Measurements from ENCODE around the gene PRKG1. TPM values are rescaled to one million over a fixed set of nuclear protein-coding genes. Genes with fewer than 3 reads are reported as not detected.

The PRKG1 gene
- total RNA-seq, 2 donors from 2014 or later = 145 to 381 TPM

GRCh38 chr10:52261362-52261761 is 1187.1 kb downstream of the PRKG1 start:
- Histone ChIP-seq H3K36me3 (no peaks in the 10 kb centered on the region), H3K4me1 (ENCODE audit: control insufficient read depth in 1 of 2, low read depth in 2 of 2) (peaks cover 16 to 37% of the 10 kb centered on the region in 2 donors), H3K9me3 (no peaks in the 10 kb centered on the region), H3K27ac (no peak overlapping the region), H3K27me3 (replicated peaks; ENCODE audit: insufficient read depth) (no peaks in the 10 kb centered on the region), H3K4me3 (no peak overlapping the region)
- TF ChIP-seq CTCF (IDR thresholded peaks at IDR 0.05) = no peak
- ATAC-seq (ENCODE audit: insufficient number of reproducible peaks, low FRiP score, low read depth) (no peak), DNase-seq (ENCODE audit: low spot score) (no peak)

GRCh38 chr10:52265131-52265926 is 1191.0 kb downstream of the PRKG1 start:
- TF ChIP-seq CTCF (IDR thresholded peaks at IDR 0.05) = no peak
- H3K4me1 ChIP-seq (ENCODE audit: control insufficient read depth in 1 of 2, low read depth in 2 of 2) = peaks cover 0 to 4% of the 10 kb centered on the region in 2 donors
- DNase-seq (ENCODE audit: low spot score) (no peak), ATAC-seq (ENCODE audit: insufficient number of reproducible peaks, low FRiP score, low read depth) (no peak)
- no peaks in the 10 kb centered on the region for H3K9me3 ChIP-seq
- no peak overlapping the region for H3K4me3 ChIP-seq
- no peaks in the 10 kb centered on the region for H3K27me3 ChIP-seq (replicated peaks; ENCODE audit: insufficient read depth)
- H3K27ac ChIP-seq = no peak overlapping the region
- H3K36me3 ChIP-seq = no peaks in the 10 kb centered on the region

GRCh38 chr10:52266858-52267257 is 1192.6 kb downstream of the PRKG1 start:
- Histone ChIP-seq H3K9me3 (no peaks in the 10 kb centered on the region), H3K4me3 (no peak overlapping the region), H3K4me1 (ENCODE audit: control insufficient read depth in 1 of 2, low read depth in 2 of 2) (peaks cover 0 to 4% of the 10 kb centered on the region in 2 donors), H3K36me3 (peaks cover 2% of the 10 kb centered on the region), H3K27ac (no peak overlapping the region), H3K27me3 (replicated peaks; ENCODE audit: insufficient read depth) (no peaks in the 10 kb centered on the region)
- TF ChIP-seq CTCF (IDR thresholded peaks at IDR 0.05) = no peak
- ATAC-seq (ENCODE audit: insufficient number of reproducible peaks, low FRiP score, low read depth) (no peak), DNase-seq (ENCODE audit: low spot score) (no peak)

- TF ChIP-seq CTCF (IDR thresholded peaks at IDR 0.05) = no peak
- H3K27me3 ChIP-seq (replicated peaks; ENCODE audit: insufficient read depth) = no peaks in the 10 kb centered on the region
- H3K4me3 ChIP-seq = no peak overlapping the region
- ATAC-seq (ENCODE audit: insufficient number of reproducible peaks, low FRiP score, low read depth) (no peak), DNase-seq (ENCODE audit: low spot score) (no peak)
- H3K36me3 ChIP-seq = peaks cover 5% of the 10 kb centered on the region
- H3K4me1 ChIP-seq (ENCODE audit: control insufficient read depth in 1 of 2, low read depth in 2 of 2) = peaks cover 0 to 4% of the 10 kb centered on the region in 2 donors
- no peaks in the 10 kb centered on the region for H3K9me3 ChIP-seq
- H3K27ac ChIP-seq = no peak overlapping the region
Observed at GRCh38 chr10:52268790-52269189, 1194.5 kb downstream of the PRKG1 start.

GRCh38 chr10:52269233-52269632 is 1194.9 kb downstream of the PRKG1 start:
- DNase-seq (ENCODE audit: low spot score) (no peak), ATAC-seq (ENCODE audit: insufficient number of reproducible peaks, low FRiP score, low read depth) (no peak)
- Histone ChIP-seq H3K27me3 (replicated peaks; ENCODE audit: insufficient read depth) (no peaks in the 10 kb centered on the region), H3K36me3 (peaks cover 5% of the 10 kb centered on the region), H3K4me1 (ENCODE audit: control insufficient read depth in 1 of 2, low read depth in 2 of 2) (peaks cover 0 to 4% of the 10 kb centered on the region in 2 donors), H3K27ac (no peak overlapping the region), H3K4me3 (no peak overlapping the region), H3K9me3 (no peaks in the 10 kb centered on the region)
- no peak for TF ChIP-seq CTCF (IDR thresholded peaks at IDR 0.05)

Data from thoracic aorta (tissue), 2 donors.